ENCODE measurements around the gene CDC42SE2.
A peak's percentile ranks its signal among the peaks of the same experiment; 100 is the strongest.
"Not testable (repeated sequence)": the region's sequence is repeated elsewhere in the genome, so short reads cannot be mapped to it uniquely, and the experiment has no call there.

CDC42SE2 gene

DNA sequence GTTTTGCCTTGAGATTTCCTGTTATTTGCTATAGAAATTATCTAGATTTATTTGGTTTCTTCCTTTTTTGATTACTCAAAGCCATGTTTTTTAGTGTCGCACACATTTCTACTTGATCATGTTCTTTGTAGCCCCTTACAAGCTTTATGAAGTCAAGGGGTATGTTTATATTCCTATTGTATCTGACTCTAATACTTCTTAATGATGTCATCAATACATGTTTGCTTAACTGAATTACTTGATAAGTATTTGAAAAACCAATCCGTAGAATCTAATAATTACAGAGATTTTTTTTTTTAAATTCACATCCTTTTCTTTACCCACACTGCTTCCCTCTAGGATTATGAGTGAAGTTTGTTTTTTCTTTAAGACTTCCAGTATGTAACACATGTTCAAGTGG is 53.0 kb downstream of the CDC42SE2 start:
- DNase-seq (ENCODE audit: low read depth in 1 of 2, low spot score in 1 of 2) = no peak

- no peak for DNase-seq (ENCODE audit: low read depth in 1 of 2, low spot score in 1 of 2)
These were observed 54.6 kb downstream of the CDC42SE2 start for GRCh38 chr5:131318455-131318854.

GRCh38 chr5:131321066-131321465 is 57.2 kb downstream of the CDC42SE2 start:
- no peak for DNase-seq (ENCODE audit: low read depth in 1 of 2, low spot score in 1 of 2)

- DNase-seq (ENCODE audit: low read depth in 1 of 2, low spot score in 1 of 2) = no peak
These were observed 59.1 kb downstream of the CDC42SE2 start for GRCh38 chr5:131322926-131323325.

DNA sequence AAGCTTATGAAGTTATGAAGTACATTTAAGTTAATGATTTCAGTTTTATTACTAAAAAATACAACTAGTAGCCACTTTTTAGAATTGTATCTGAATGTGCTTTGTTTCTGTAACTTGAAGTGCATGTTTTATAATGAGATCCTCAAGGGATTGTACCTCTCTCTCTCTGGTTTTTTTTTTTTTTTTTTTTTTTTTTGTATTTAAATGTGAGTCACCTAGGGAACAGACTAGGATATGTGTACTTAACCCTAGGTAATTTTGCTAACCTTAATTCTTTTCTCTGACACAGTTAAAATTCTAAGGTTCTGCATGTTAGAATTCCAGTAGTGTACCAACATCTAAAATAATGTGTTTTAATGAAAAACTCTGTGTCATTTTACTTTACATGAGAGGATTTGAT is 59.5 kb downstream of the CDC42SE2 start:
- no peak for DNase-seq (ENCODE audit: low read depth in 1 of 2, low spot score in 1 of 2)

GRCh38 chr5:131324303-131324702 is 60.5 kb downstream of the CDC42SE2 start:
- DNase-seq (ENCODE audit: low read depth in 1 of 2, low spot score in 1 of 2) = no peak

GRCh38 chr5:131328536-131329285 is 64.9 kb downstream of the CDC42SE2 start:
- no peak for DNase-seq (ENCODE audit: low read depth in 1 of 2, low spot score in 1 of 2)

DNA sequence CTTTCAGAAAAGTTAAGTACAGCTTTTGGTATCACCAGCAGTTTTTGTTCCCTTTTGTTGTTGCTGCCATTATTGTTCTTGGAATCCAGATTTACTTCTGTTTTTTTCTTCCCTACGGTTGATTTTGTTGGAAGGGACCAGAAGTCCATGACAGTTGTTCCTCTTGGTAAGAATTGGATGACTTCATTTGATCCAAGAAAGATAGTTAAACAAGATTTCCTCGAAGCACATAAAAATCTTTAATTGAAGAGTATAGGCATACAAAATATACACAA is 65.4 kb downstream of the CDC42SE2 start:
- no peak for DNase-seq (ENCODE audit: low read depth in 1 of 2, low spot score in 1 of 2)

DNA sequence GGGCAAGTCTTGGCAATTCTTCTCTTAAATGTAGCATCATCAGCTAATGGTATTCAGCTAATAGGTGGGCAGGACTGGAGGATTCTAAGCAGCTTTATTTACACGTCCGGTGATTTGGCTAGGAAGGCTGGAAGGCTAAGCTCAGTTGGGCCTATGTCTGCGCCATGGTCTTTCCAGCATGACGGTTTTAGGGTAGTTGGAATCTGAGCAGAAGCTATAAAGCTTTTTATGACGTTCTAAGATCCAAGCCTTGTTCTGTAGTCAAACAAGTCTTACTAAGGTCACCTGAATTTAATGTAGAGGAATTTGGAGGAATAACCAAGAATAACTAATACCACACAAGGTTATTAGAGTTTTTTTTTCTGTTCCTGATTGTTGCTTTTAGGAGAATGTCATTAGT is 66.2 kb downstream of the CDC42SE2 start:
- DNase-seq (ENCODE audit: low read depth in 1 of 2, low spot score in 1 of 2) = no peak

GRCh38 chr5:131335756-131336155 is 71.9 kb downstream of the CDC42SE2 start:
- DNase-seq (ENCODE audit: low read depth in 1 of 2, low spot score in 1 of 2) = not testable (repeated sequence)

- DNase-seq (ENCODE audit: low read depth in 1 of 2, low spot score in 1 of 2) = not testable (repeated sequence)
These were observed 72.9 kb downstream of the CDC42SE2 start for GRCh38 chr5:131336801-131337200.

GRCh38 chr5:131337240-131338050 is 73.6 kb downstream of the CDC42SE2 start:
- DNase-seq (ENCODE audit: low read depth in 1 of 2, low spot score in 1 of 2) = not testable (repeated sequence)

- no peak for DNase-seq (ENCODE audit: low read depth in 1 of 2, low spot score in 1 of 2)
These were observed 74.2 kb downstream of the CDC42SE2 start for GRCh38 chr5:131338051-131338453.

DNA sequence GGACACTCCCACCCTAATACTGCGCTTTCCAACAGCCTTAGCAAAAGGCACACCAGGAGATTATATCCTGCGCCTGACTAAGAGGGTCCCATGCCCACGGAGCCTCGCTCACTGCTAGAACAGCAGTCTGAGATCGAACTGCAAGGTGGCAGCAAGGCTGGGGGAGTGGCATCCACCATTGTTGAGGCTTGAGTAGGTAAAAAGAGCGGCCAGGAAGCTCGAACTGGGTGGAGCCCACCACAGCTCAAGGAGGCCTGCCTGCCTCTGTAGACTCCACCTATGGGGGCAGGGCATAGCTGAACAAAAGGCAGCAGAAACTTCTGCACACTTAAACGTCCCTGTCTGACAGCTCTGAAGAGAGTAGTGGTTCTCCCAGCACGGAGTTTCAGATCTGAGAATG is 80.4 kb downstream of the CDC42SE2 start:
- not testable (repeated sequence) for DNase-seq (ENCODE audit: low read depth in 1 of 2, low spot score in 1 of 2)

- not testable (repeated sequence) for DNase-seq (ENCODE audit: low read depth in 1 of 2, low spot score in 1 of 2)
These were observed 82.4 kb downstream of the CDC42SE2 start for GRCh38 chr5:131346204-131346603.

DNA sequence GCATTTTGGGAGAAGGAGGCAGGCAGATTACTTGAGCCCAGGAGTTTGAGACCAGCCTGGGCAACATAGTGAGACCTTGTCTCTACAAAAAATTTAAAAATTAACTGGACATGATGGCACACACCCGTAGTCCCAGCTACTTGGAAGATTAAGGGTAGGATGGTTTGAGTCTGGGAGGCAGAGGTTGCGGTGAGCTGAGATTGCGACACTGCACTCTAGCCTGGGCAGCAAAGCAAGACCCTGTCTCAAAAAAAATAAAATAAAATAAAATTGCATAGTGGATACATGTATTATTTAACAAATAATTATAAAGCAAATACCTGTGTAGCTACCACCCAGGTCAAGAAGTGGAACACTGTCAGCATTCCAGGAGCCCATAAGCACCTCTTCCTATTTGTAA is 90.1 kb downstream of the CDC42SE2 start:
- no peak for DNase-seq (ENCODE audit: low read depth in 1 of 2, low spot score in 1 of 2)

DNA sequence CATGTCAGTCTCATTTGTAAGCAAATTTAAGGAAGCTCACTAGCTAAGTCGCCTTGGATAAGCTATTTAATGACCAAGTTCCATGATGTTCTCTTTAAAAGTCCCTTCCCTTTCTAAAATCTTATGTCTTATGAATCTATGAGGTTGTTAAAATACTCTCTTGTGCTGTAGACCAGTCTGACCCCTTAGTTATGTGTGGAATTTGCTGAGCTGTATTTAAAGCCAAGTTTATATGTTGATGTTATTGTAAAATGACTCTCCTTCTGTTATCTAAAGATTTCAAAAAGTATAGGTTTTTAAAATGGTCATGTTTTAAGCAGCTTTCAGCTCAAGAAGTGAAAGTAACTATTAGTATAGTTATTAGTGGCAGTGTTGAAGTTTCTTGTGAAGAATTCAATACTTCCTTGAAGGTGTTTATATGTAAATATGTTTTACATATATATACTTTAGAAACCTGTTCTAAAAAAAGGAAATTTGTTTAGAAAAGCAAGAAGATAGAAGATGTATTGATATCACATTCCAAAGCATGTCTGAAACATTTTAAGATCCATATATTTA is 92.2 kb downstream of the CDC42SE2 start:
- DNase-seq (ENCODE audit: low read depth in 1 of 2, low spot score in 1 of 2) = no peak

DNA sequence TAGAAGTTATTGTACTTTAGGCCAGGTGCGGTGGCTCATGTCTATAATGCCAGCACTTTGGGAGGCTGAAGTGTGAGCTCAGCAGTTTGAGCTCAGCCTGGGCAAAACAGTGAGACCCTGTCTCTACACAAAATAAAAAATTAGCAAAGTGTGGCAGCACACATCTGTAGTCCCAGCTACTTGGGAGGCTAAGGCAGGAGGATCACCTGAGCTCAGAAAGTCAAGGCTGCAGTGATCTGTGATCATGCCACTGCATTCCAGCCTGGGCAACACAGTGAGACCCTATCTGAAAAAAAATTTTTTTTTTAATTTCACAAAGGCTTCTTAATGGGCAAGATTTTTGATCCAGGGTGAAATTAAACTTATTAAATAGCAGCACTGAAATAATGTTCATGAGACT is 92.8 kb downstream of the CDC42SE2 start:
- no peak for DNase-seq (ENCODE audit: low read depth in 1 of 2, low spot score in 1 of 2)

DNA sequence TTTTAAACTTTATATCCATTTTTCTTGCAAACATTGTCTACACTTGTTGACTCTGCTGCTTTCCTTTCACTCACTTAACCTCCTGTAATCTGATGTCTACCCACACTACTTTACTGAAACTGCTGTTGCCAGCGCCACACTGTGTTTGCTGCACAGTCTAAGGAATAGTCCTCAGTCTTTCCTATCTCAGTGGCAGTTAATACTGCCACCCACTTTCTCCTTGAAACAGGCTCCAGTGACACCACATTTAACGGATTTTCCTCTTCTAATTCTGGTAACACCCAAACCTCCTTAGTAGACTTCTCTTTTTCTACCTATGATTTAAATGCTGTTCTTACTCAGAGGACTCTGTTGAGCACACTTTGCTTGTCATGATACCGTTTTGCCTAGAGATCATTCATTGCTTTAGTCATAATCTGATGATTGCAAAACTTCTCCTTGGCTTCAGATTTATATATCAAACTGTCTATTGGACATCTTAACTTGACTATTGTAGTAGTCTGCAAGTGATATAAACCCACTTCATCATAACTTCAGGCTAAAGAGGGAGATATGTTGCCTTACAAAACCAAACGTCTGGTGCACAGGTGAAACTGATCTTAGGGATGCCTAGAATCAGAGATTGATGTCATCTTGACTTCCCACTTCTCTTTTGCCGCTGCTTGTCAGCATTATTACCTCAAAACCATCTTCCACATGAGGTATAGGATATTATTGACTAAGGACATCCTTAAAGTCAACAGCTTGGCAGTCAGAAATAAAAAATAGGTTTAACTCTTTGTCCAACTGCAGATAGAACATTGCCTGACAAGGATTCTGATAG is 94.1 kb downstream of the CDC42SE2 start:
- DNase-seq (ENCODE audit: low read depth in 1 of 2, low spot score in 1 of 2) = peak in 1 of 2 donors; percentile 35

DNA sequence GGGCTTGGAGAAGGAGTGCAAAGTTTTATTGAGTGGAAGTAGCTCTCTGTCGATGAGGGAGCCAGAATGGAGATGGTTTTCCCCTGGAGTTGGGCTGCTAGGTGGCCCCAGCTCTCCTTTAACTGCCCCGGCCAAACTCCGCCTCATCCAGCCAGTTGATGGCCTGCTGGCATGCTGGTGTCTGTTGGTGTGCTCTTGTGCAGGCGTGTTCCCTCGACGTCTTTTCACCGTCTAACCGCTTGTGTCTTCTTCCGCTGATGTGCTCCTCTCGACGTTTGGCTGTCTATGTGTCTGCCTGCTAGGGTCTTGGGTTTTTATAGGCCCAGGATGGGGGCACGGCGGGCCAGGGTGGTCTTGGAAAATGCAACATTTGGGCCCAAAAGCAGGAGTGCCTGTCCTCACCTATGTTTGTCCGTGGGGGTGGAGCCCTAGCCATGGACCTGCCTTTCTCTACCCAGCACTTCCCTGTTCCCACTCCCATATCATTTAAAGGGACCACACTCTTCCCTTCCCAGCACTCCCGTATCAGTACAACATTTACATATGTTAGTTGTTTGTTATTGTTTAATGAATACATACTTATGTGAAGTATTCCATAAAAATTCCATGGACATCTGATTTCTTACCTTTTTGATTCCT is 97.9 kb downstream of the CDC42SE2 start:
- no peak for DNase-seq (ENCODE audit: low read depth in 1 of 2, low spot score in 1 of 2)

Data from activated CD4-positive, alpha-beta T cell treated with anti-CD3 and anti-CD28 coated beads, Interleukin-2, amount 50 U/mL, for 24 hours (primary cell).